Measurements from ENCODE around the gene ATP6V1D. TPM values are rescaled to one million over a fixed set of nuclear protein-coding genes. Genes with fewer than 3 reads are reported as not detected.

Gene ATP6V1D
- total and polyA plus RNA-seq, 9 of the 15 experiments (the other 6 are each of a cell fraction or from before 2014, with no cell fraction given): 35.5 to 91.0 (median 50.0) TPM

DNA sequence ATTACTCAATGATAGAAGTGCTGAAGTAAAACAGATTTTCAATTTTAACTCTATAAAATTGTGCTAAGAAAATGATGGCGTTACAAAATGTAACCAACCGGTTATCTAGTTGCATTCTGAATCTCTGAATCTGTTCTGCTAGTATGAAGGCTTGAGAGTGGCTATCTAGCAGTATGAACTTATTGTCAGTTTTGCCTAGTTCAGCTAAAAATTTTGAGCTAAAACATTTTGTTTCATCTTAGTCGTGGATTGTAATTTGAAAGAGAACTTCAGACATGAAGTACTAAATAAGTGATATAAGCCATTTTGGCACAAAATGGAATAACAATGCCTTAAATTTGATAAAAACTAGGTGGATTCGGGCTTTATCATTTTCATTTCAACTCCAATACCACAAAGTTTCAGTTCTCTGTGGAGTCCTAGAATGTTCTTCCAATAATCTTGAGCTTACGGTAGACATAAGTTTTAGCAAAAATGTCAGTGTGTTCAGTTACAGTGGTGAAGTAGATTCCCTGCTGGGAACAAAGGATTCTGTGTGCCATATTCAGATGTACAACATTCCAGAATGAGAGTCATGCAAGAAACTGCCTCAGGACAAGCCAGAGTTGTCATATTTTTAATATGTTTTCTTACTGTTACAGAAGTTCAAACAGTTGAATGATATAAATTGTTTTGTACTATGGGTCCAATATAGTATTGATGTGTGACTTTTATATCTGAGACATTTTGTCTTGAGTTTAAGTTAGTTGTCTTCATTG, 28.1 kb downstream of the ATP6V1D start:
- ATAC-seq (no peak), DNase-seq (ENCODE audit: extremely low read depth in 1 of 4, low spot score in 3 of 4) (no peak), FAIRE-seq (no peak)
- no peaks in the 10 kb centered on the region; a peak in 1 of 5 replicates for H3K4me1 ChIP-seq (replicated peaks in 1 of 2; ENCODE audit: control insufficient read depth in 2 of 2, insufficient read depth in 2 of 2, low read length in 2 of 2)
- no TSS peak for BruUV-seq (replicated peaks)
- H3K27me3 ChIP-seq (ENCODE audit: control insufficient read depth in 2 of 2, insufficient read depth in 2 of 2, low read length in 2 of 2): no peaks in the 10 kb centered on the region
- no peak overlapping the region for H3K9ac ChIP-seq (ENCODE audit: insufficient read depth in 1 of 2, low read depth in 2 of 2, low read length in 2 of 2)
- ChIA-PET CTCF (ENCODE audit: low intra/inter-chr PET ratio) (no interaction called here), POLR2A (no interaction called here)
- intact Hi-C loops (cut with micrococcal nuclease): no loop called here
- H3K4me2 ChIP-seq (ENCODE audit: insufficient read depth, low read length): no peak overlapping the region
- no peaks in the 10 kb centered on the region for H4K20me1 ChIP-seq (replicated peaks; ENCODE audit: control insufficient read depth, insufficient read depth, low read length)
- H2AFZ ChIP-seq (ENCODE audit: low read depth, low read length): no peak overlapping the region
- in situ Hi-C loops (cut with MboI): no loop called here
- H3K9me3 ChIP-seq (replicated peaks; ENCODE audit: control insufficient read depth, insufficient read depth, low read depth, low read length): no peaks in the 10 kb centered on the region
- WGBS (ENCODE audit: insufficient coverage, low coverage, missing lambda C conversion rate): 89% methylated on average over 5 of the region's 5 CpGs
- peaks cover 43% of the 10 kb centered on the region for H3K36me3 ChIP-seq (ENCODE audit: control insufficient read depth, insufficient read depth, low read length)
- H3K27ac ChIP-seq (ENCODE audit: extremely low read depth, low read depth, low read length): no peak overlapping the region
- no peak overlapping the region for H3K4me3 ChIP-seq
- no peaks in the 10 kb centered on the region for H3K9me1 ChIP-seq (ENCODE audit: control insufficient read depth, insufficient read depth, low read length)
- H3K79me2 ChIP-seq (ENCODE audit: control insufficient read depth, insufficient read depth, low read length): no peaks in the 10 kb centered on the region
- TF ChIP-seq LCOR (CRISPR knock-in tag; IDR thresholded peaks at IDR 0.05) (no peak), E2F6 (IDR thresholded peaks at IDR 0.05; ENCODE audit: borderline replicate concordance in 1 of 2, extremely low read depth in 1 of 2, insufficient read depth in 1 of 2, insufficient read length in 1 of 2, low read depth in 1 of 2, low read length in 1 of 2, poor library complexity in 1 of 2, severe bottlenecking in 1 of 2) (no peak), ZNF77 (CRISPR knock-in tag; IDR thresholded peaks at IDR 0.05) (no peak), ZC3H8 (IDR thresholded peaks at IDR 0.05) (no peak), NR3C1 (CRISPR knock-in tag; IDR thresholded peaks at IDR 0.05) (no peak), DLX4 (CRISPR knock-in tag; IDR thresholded peaks at IDR 0.05) (no peak), NR1H2 (CRISPR knock-in tag; IDR thresholded peaks at IDR 0.05) (no peak), FIP1L1 (IDR thresholded peaks at IDR 0.05; ENCODE audit: low read depth, low read length, poor library complexity, severe bottlenecking) (no peak), RBM25 (IDR thresholded peaks at IDR 0.05; ENCODE audit: low read depth, low read length, severe bottlenecking) (no peak), NFRKB (IDR thresholded peaks at IDR 0.05; ENCODE audit: low read depth) (no peak)
- TF ChIP-seq, protein P1, sequence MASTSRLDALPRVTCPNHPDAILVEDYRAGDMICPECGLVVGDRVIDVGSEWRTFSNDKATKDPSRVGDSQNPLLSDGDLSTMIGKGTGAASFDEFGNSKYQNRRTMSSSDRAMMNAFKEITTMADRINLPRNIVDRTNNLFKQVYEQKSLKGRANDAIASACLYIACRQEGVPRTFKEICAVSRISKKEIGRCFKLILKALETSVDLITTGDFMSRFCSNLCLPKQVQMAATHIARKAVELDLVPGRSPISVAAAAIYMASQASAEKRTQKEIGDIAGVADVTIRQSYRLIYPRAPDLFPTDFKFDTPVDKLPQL (IDR thresholded peaks at IDR 0.05; ENCODE audit: extremely low read depth, insufficient read length): no peak
- TF ChIP-seq, protein P2, sequence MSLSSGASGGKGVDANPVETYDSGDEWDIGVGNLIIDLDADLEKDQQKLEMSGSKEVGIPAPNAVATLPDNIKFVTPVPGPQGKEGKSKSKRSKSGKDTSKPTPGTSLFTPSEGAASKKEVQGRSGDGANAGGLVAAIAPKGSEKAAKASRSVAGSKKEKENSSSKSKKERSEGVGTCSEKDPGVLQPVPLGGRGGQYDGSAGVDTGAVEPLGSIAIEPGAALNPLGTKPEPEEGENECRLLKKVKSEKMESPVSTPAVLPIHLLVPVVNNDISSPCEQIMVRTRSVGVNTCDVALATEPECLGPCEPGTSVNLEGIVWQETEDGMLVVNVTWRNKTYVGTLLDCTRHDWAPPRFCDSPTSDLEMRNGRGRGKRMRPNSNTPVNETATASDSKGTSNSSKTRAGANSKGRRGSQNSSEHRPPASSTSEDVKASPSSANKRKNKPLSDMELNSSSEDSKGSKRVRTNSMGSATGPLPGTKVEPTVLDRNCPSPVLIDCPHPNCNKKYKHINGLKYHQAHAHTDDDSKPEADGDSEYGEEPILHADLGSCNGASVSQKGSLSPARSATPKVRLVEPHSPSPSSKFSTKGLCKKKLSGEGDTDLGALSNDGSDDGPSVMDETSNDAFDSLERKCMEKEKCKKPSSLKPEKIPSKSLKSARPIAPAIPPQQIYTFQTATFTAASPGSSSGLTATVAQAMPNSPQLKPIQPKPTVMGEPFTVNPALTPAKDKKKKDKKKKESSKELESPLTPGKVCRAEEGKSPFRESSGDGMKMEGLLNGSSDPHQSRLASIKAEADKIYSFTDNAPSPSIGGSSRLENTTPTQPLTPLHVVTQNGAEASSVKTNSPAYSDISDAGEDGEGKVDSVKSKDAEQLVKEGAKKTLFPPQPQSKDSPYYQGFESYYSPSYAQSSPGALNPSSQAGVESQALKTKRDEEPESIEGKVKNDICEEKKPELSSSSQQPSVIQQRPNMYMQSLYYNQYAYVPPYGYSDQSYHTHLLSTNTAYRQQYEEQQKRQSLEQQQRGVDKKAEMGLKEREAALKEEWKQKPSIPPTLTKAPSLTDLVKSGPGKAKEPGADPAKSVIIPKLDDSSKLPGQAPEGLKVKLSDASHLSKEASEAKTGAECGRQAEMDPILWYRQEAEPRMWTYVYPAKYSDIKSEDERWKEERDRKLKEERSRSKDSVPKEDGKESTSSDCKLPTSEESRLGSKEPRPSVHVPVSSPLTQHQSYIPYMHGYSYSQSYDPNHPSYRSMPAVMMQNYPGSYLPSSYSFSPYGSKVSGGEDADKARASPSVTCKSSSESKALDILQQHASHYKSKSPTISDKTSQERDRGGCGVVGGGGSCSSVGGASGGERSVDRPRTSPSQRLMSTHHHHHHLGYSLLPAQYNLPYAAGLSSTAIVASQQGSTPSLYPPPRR (CRISPR knock-in tag; IDR thresholded peaks at IDR 0.05; ENCODE audit: borderline replicate concordance): no peak

All from K562 (cell line).